ENCODE results near the gene MYO10.
"Not testable (repeated sequence)": the region's sequence is repeated elsewhere in the genome, so short reads cannot be mapped to it uniquely, and the experiment has no call there.

The MYO10 gene

GRCh38 chr5:16725575-16725974 is 210.5 kb downstream of the MYO10 start:
- no peak for DNase-seq (ENCODE audit: low spot score)
- no peak for TF ChIP-seq CTCF (IDR thresholded peaks at IDR 0.05; ENCODE audit: extremely low read depth, missing control alignments)

- TF ChIP-seq CTCF (IDR thresholded peaks at IDR 0.05; ENCODE audit: extremely low read depth, missing control alignments), result no peak
- no peak for DNase-seq (ENCODE audit: low spot score)
Observed at GRCh38 chr5:16723821-16724220, 212.3 kb downstream of the MYO10 start.

GRCh38 chr5:16722097-16722495 is 214.0 kb downstream of the MYO10 start:
- TF ChIP-seq CTCF (IDR thresholded peaks at IDR 0.05; ENCODE audit: extremely low read depth, missing control alignments), result no peak

GRCh38 chr5:16721151-16722096 is 214.7 kb downstream of the MYO10 start:
- no peak for DNase-seq (ENCODE audit: low spot score)
- no peak for TF ChIP-seq CTCF (IDR thresholded peaks at IDR 0.05; ENCODE audit: extremely low read depth, missing control alignments)

More at GRCh38 chr5:16722097-16722495, 214.0 kb downstream of the MYO10 start:
- DNase-seq (ENCODE audit: low spot score), result no peak

GRCh38 chr5:16718036-16718435 is 218.1 kb downstream of the MYO10 start:
- not testable (repeated sequence) for DNase-seq (ENCODE audit: low spot score)

- no peak for TF ChIP-seq CTCF (IDR thresholded peaks at IDR 0.05; ENCODE audit: extremely low read depth, missing control alignments)
- no peak for DNase-seq (ENCODE audit: low spot score)
Observed at GRCh38 chr5:16713386-16713928, 222.6 kb downstream of the MYO10 start.

- DNase-seq (ENCODE audit: low spot score), result no peak
- TF ChIP-seq CTCF (IDR thresholded peaks at IDR 0.05; ENCODE audit: extremely low read depth, missing control alignments), result no peak
Observed at GRCh38 chr5:16712620-16713019, 223.5 kb downstream of the MYO10 start.
